Measurements from ENCODE around the gene HSPB6.
"Not testable (repeated sequence)": the region's sequence is repeated elsewhere in the genome, so short reads cannot be mapped to it uniquely, and the experiment has no call there.

The HSPB6 gene

GRCh38 chr19:35729763-35730162 lies 27.1 kb downstream of the HSPB6 start:
- DNase-seq (ENCODE audit: low read depth), result no peak

GRCh38 chr19:35729021-35729420 lies 27.8 kb downstream of the HSPB6 start:
- no peak for DNase-seq (ENCODE audit: low read depth)

- no peak for DNase-seq (ENCODE audit: low read depth)
Observed at GRCh38 chr19:35727956-35728706, 28.7 kb downstream of the HSPB6 start.

- no peak for DNase-seq (ENCODE audit: low read depth)
Observed at GRCh38 chr19:35727053-35727955, 29.5 kb downstream of the HSPB6 start.

- no peak for DNase-seq (ENCODE audit: low read depth)
Observed at GRCh38 chr19:35725216-35725861, 31.5 kb downstream of the HSPB6 start.

- no peak for DNase-seq (ENCODE audit: low read depth)
Observed at GRCh38 chr19:35724560-35724959, 32.3 kb downstream of the HSPB6 start.

- not testable (repeated sequence) for DNase-seq (ENCODE audit: low read depth)
Observed at GRCh38 chr19:35724132-35724531, 32.7 kb downstream of the HSPB6 start.

GRCh38 chr19:35723671-35724070 lies 33.2 kb downstream of the HSPB6 start:
- no peak for DNase-seq (ENCODE audit: low read depth)

- no peak for DNase-seq (ENCODE audit: low read depth)
Observed at GRCh38 chr19:35722897-35723296, 33.9 kb downstream of the HSPB6 start.

- no peak for DNase-seq (ENCODE audit: low read depth)
Observed at GRCh38 chr19:35722461-35722860, 34.4 kb downstream of the HSPB6 start.

GRCh38 chr19:35721374-35721773 lies 35.5 kb downstream of the HSPB6 start:
- no peak for DNase-seq (ENCODE audit: low read depth)

GRCh38 chr19:35720648-35721047 lies 36.2 kb downstream of the HSPB6 start:
- no peak for DNase-seq (ENCODE audit: low read depth)

- no peak for DNase-seq (ENCODE audit: low read depth)
Observed at GRCh38 chr19:35720163-35720524, 36.7 kb downstream of the HSPB6 start.

GRCh38 chr19:35719402-35720162 lies 37.2 kb downstream of the HSPB6 start:
- no peak for DNase-seq (ENCODE audit: low read depth)

- DNase-seq (ENCODE audit: low read depth), result peak; percentile 41
Observed at GRCh38 chr19:35718345-35719041, 38.3 kb downstream of the HSPB6 start.

GRCh38 chr19:35717665-35718344 lies 39.0 kb downstream of the HSPB6 start, which contains the start of gene KMT2B:
Gene KMT2B (plus strand): TSS chr19:35718003. CDS start chr19:35718019, 16 bp downstream.
- DNase-seq (ENCODE audit: low read depth), result no peak

- DNase-seq (ENCODE audit: low read depth), result peak; percentile 95
Observed at GRCh38 chr19:35716801-35717664, 39.8 kb downstream of the HSPB6 start.

GRCh38 chr19:35715981-35716800 lies 40.6 kb downstream of the HSPB6 start:
- DNase-seq (ENCODE audit: low read depth), result no peak

GRCh38 chr19:35715355-35715809 lies 41.4 kb downstream of the HSPB6 start:
- no peak for DNase-seq (ENCODE audit: low read depth)

Data from activated T-cell treated with anti-CD3 and anti-CD28 coated beads for 24 hours (primary cell).